Measurements from ENCODE around the gene HSPA12A.

DNA sequence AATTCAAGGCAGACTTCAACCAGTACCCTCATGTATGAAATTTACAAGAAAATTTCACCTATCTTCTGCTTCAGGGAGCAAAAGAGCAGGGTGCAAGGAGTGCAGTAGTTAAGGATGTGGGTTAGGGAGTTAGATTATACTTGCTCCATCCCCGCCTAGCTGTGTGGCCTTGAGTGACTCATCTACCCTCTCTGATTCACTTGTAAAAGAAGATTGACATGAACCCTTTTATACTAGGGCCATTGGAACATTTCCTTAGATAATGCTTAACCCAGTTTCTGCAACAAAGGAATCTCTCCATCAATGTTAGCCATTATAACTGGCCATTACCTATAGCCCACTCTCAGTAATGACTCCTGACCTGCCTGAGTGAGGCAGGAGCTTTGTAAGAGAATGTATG, 10.2 kb upstream of the HSPA12A start:
- TF ChIP-seq EZH2 (IDR thresholded peaks at IDR 0.05; ENCODE audit: low read length), result no peak
- TF ChIP-seq, protein P1, sequence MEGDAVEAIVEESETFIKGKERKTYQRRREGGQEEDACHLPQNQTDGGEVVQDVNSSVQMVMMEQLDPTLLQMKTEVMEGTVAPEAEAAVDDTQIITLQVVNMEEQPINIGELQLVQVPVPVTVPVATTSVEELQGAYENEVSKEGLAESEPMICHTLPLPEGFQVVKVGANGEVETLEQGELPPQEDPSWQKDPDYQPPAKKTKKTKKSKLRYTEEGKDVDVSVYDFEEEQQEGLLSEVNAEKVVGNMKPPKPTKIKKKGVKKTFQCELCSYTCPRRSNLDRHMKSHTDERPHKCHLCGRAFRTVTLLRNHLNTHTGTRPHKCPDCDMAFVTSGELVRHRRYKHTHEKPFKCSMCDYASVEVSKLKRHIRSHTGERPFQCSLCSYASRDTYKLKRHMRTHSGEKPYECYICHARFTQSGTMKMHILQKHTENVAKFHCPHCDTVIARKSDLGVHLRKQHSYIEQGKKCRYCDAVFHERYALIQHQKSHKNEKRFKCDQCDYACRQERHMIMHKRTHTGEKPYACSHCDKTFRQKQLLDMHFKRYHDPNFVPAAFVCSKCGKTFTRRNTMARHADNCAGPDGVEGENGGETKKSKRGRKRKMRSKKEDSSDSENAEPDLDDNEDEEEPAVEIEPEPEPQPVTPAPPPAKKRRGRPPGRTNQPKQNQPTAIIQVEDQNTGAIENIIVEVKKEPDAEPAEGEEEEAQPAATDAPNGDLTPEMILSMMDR (optimal IDR thresholded peaks at IDR 0.05 in 1 of 3, IDR thresholded peaks at IDR 0.05 in 1 of 3, conservative IDR thresholded peaks at IDR 0.05 in 1 of 3; ENCODE audit: extremely low read depth in 1 of 3, insufficient read depth in 2 of 3, low read length in 3 of 3), result no peak

Measured in keratinocyte (primary cell).